Jurkat, Clone E6-1 (cell line): ENCODE data around the gene ZNF608. TPM values are rescaled to one million over a fixed set of nuclear protein-coding genes. Genes with fewer than 3 reads are reported as not detected.

Experiments used
- DNase-seq: peaks from one replicate; pipeline ENCODE4 v3.0.0-alpha.2; 2011; ENCODE audit warnings: low read depth, low spot score
- H3K4me3 ChIP-seq: 2 replicates; pipeline ENCODE4 v1.5.1; 2011; ENCODE audit warnings: mild to moderate bottlenecking, low read length, control low read depth, moderate library complexity
- polyA plus RNA-seq: library from polyadenylated mRNA; unstranded; fragments of >200 nt; gene quantifications from one replicate; pipeline ENCODE4 v1.2.1, GENCODE V29; 2012; ENCODE audit warnings: missing spikeins; ENCODE audit not compliant: insufficient read length, insufficient read depth

ZNF608 gene
- 0.66 TPM for polyA plus RNA-seq

- no peak within 1 kb of the TSS for H3K4me3 ChIP-seq
- no peak for DNase-seq
Observed at GRCh38 chr5:124745928-124746915, at the start of gene ZNF608. ZNF608 (minus strand) TSS chr5:124746639; CDS start chr5:124744989, 1,650 bp downstream.

- no peak overlapping the region for H3K4me3 ChIP-seq
- DNase-seq, result no peak
Observed at GRCh38 chr5:124795829-124796228, 49.4 kb upstream of the ZNF608 start.

- no peak overlapping the region for H3K4me3 ChIP-seq
- no peak for DNase-seq
Observed at GRCh38 chr5:124790895-124791732, 44.7 kb upstream of the ZNF608 start.

- H3K4me3 ChIP-seq, result no peak overlapping the region
- DNase-seq, result no peak
Observed at GRCh38 chr5:124790301-124790894, 44.0 kb upstream of the ZNF608 start.

GRCh38 chr5:124789104-124789605 is 42.7 kb upstream of the ZNF608 start:
- DNase-seq, result no peak
- H3K4me3 ChIP-seq, result no peak overlapping the region

- H3K4me3 ChIP-seq, result no peak overlapping the region
- no peak for DNase-seq
Observed at GRCh38 chr5:124783794-124784193, 37.4 kb upstream of the ZNF608 start.

GRCh38 chr5:124783285-124783684 is 36.8 kb upstream of the ZNF608 start:
- DNase-seq, result no peak
- H3K4me3 ChIP-seq, result no peak overlapping the region

GRCh38 chr5:124782262-124782661 is 35.8 kb upstream of the ZNF608 start:
- no peak for DNase-seq
- no peak overlapping the region for H3K4me3 ChIP-seq

- no peak overlapping the region for H3K4me3 ChIP-seq
- DNase-seq, result no peak
Observed at GRCh38 chr5:124780011-124780410, 33.6 kb upstream of the ZNF608 start.

- H3K4me3 ChIP-seq, result no peak overlapping the region
- DNase-seq, result no peak
Observed at GRCh38 chr5:124773315-124774311, 27.2 kb upstream of the ZNF608 start.

- no peak overlapping the region for H3K4me3 ChIP-seq
- no peak for DNase-seq
Observed at GRCh38 chr5:124772457-124773200, 26.2 kb upstream of the ZNF608 start.

- H3K4me3 ChIP-seq, result no peak overlapping the region
- no peak for DNase-seq
Observed at GRCh38 chr5:124771761-124772160, 25.3 kb upstream of the ZNF608 start.

- H3K4me3 ChIP-seq, result no peak overlapping the region
- DNase-seq, result no peak
Observed at GRCh38 chr5:124764992-124765611, 18.7 kb upstream of the ZNF608 start.

GRCh38 chr5:124764585-124764984 is 18.1 kb upstream of the ZNF608 start:
- DNase-seq, result no peak
- no peak overlapping the region for H3K4me3 ChIP-seq

GRCh38 chr5:124761010-124761409 is 14.6 kb upstream of the ZNF608 start:
- no peak for DNase-seq
- no peak overlapping the region for H3K4me3 ChIP-seq

GRCh38 chr5:124760608-124761007 is 14.2 kb upstream of the ZNF608 start:
- no peak for DNase-seq

GRCh38 chr5:124755565-124755964 is 9.1 kb upstream of the ZNF608 start:
- no peak overlapping the region for H3K4me3 ChIP-seq
- peak; percentile 8 for DNase-seq

More at GRCh38 chr5:124760608-124761007, 14.2 kb upstream of the ZNF608 start:
- no peak overlapping the region for H3K4me3 ChIP-seq
